IMR-90 (cell line): ENCODE results near the gene ARID4B. TPM values are rescaled to one million over a fixed set of nuclear protein-coding genes. Genes with fewer than 3 reads are reported as not detected.

ENCODE experiments used
- ATAC-seq: fragments of 200-7000 bp; cut with Tn5 transposase; 2 replicates; pipeline ENCODE4 v1.9.1; 2020; ENCODE audit warnings: low read depth, mild to moderate bottlenecking, moderate library complexity
- BruUV-seq: library from RNA; stranded (reverse); fragments of 400-500 nt; replicated peaks from 2 replicates; lab custom pipeline; 2021; lab: Mats Ljungman, UMichigan
- CTCF ChIA-PET: fragments of 300-600 bp; formaldehyde crosslinking; extraction: SDS; loops from one replicate; lab custom pipeline; 2021; ENCODE audit warnings: antibody characterized with exemption; lab: Yijun Ruan, JAX
- POLR2A ChIA-PET: fragments of 300-600 bp; sonication (Branson Sonifier 250); formaldehyde crosslinking; loops from one replicate; lab custom pipeline; 2022; ENCODE audit warnings: antibody characterized with exemption; ENCODE audit not compliant: unreplicated experiment; lab: Charles Lee
- DNase-seq: peaks from one replicate; pipeline ENCODE4 v3.0.0; 2013
- H2AFZ ChIP-seq: replicated peaks from 2 replicates; pipeline ENCODE3; 2013; ENCODE audit warnings: low read length, mild to moderate bottlenecking; ENCODE audit not compliant: poor library complexity
- H2AK5ac ChIP-seq: 2 replicates; pipeline ENCODE4 v1.6.1; 2013; ENCODE audit warnings: low read depth, low read length, inconsistent platforms
- H2AK9ac ChIP-seq: replicated peaks from 2 replicates; pipeline ENCODE3; 2013; ENCODE audit warnings: mild to moderate bottlenecking, low read depth, low read length, moderate library complexity; ENCODE audit not compliant: poor library complexity
- H2BK120ac ChIP-seq: 2 replicates; pipeline ENCODE4 v1.6.1; 2013; ENCODE audit warnings: low read depth, low read length, inconsistent platforms
- H2BK15ac ChIP-seq: 3 replicates; pipeline ENCODE4 v1.6.1; 2013; ENCODE audit warnings: low read depth, low read length, inconsistent platforms
- H2BK20ac ChIP-seq: 2 replicates; pipeline ENCODE4 v1.6.1; 2013; ENCODE audit warnings: low read depth, mild to moderate bottlenecking, inconsistent platforms, low read length, moderate library complexity
- H2BK5ac ChIP-seq: 2 replicates; pipeline ENCODE4 v1.6.1; 2013; ENCODE audit warnings: mild to moderate bottlenecking, low read depth, low read length, inconsistent platforms; ENCODE audit not compliant: poor library complexity, severe bottlenecking
- H3K14ac ChIP-seq: replicated peaks from 2 replicates; pipeline ENCODE4 v1.6.1; 2013; ENCODE audit warnings: low read depth, low read length, inconsistent platforms
- H3K18ac ChIP-seq: 2 replicates; pipeline ENCODE4 v1.6.1; 2013; ENCODE audit warnings: low read depth, low read length, control low read depth
- H3K23ac ChIP-seq: 2 replicates; pipeline ENCODE4 v1.6.1; 2013; ENCODE audit warnings: low read depth, low read length, inconsistent platforms
- H3K27ac ChIP-seq: 2 replicates; pipeline ENCODE4 v1.5.1; 2013; ENCODE audit warnings: mild to moderate bottlenecking, control low read depth, low read length; ENCODE audit not compliant: insufficient read depth
- H3K27me3 ChIP-seq: 2 replicates; pipeline ENCODE4 v1.6.1; 2013; ENCODE audit warnings: low read length; ENCODE audit not compliant: control insufficient read depth, insufficient read depth
- H3K36me3 ChIP-seq: 2 replicates; pipeline ENCODE4 v1.6.1; 2013; ENCODE audit warnings: low read length, mixed read lengths; ENCODE audit not compliant: control insufficient read depth, insufficient read depth
- H3K4ac ChIP-seq: 2 replicates; pipeline ENCODE4 v1.6.1; 2013; ENCODE audit warnings: low read depth, low read length, inconsistent platforms
- H3K4me1 ChIP-seq: 2 replicates; pipeline ENCODE4 v1.6.1; 2013; ENCODE audit warnings: low read length, mixed read lengths; ENCODE audit not compliant: control insufficient read depth, insufficient read depth
- H3K4me2 ChIP-seq: 2 replicates; pipeline ENCODE4 v1.6.1; 2013; ENCODE audit warnings: low read depth, mild to moderate bottlenecking, control low read depth, low read length, moderate library complexity
- H3K4me3 ChIP-seq: 2 replicates; pipeline ENCODE4 v1.5.1; 2013; ENCODE audit warnings: low read depth, mild to moderate bottlenecking, control low read depth, low read length, moderate library complexity; ENCODE audit not compliant: insufficient read depth
- H3K56ac ChIP-seq: 2 replicates; pipeline ENCODE4 v1.6.1; 2013; ENCODE audit warnings: low read length, inconsistent platforms; ENCODE audit not compliant: insufficient read depth; ENCODE audit errors: extremely low read depth
- H3K79me1 ChIP-seq, 2 experiments: 2 replicates each; pipeline ENCODE4 v1.6.1; 2013; ENCODE audit warnings: low read length in 2 of 2, inconsistent platforms in 1 of 2, low read depth in 1 of 2
- H3K9ac ChIP-seq: 2 replicates; pipeline ENCODE4 v1.6.1; 2013; ENCODE audit warnings: low read depth, low read length, control low read depth
- H3K9me1 ChIP-seq: 2 replicates; pipeline ENCODE4 v1.6.1; 2013; ENCODE audit warnings: low read length, inconsistent platforms; ENCODE audit not compliant: insufficient read depth
- H3K9me3 ChIP-seq: 2 replicates; pipeline ENCODE4 v1.6.1; 2013; ENCODE audit warnings: low read length; ENCODE audit not compliant: control insufficient read depth, insufficient read depth
- H4K20me1 ChIP-seq: 2 replicates; pipeline ENCODE4 v1.6.1; 2013; ENCODE audit warnings: low read length, inconsistent platforms; ENCODE audit not compliant: insufficient read depth
- H4K5ac ChIP-seq: 2 replicates; pipeline ENCODE4 v1.6.1; 2013; ENCODE audit warnings: mild to moderate bottlenecking, low read depth, low read length, control low read depth
- H4K8ac ChIP-seq, 2 experiments: 2 replicates each; pipeline ENCODE4 v1.6.1; 2013; ENCODE audit warnings: low read depth in 2 of 2, low read length in 2 of 2, control low read depth in 1 of 2, inconsistent platforms in 1 of 2
- H4K91ac ChIP-seq: 2 replicates; pipeline ENCODE4 v1.6.1; 2013; ENCODE audit warnings: low read depth, low read length, inconsistent platforms; ENCODE audit not compliant: insufficient read depth
- BHLHE40 ChIP-seq: fragments of 150-350 bp; IDR thresholded peaks from 2 replicates; pipeline ENCODE4 v1.6.1; 2016; ENCODE audit warnings: mild to moderate bottlenecking, low read depth, low read length
- CEBPB ChIP-seq: IDR thresholded peaks from 2 replicates; pipeline ENCODE4 v1.6.1; 2012; ENCODE audit warnings: low read depth, low read length, improper control_type of control experiment
- CHD1 ChIP-seq: IDR thresholded peaks from 2 replicates; pipeline ENCODE4 v1.6.1; 2012; ENCODE audit warnings: low read depth, low read length, improper control_type of control experiment
- CTCF ChIP-seq: conservative IDR thresholded peaks from 2 replicates; pipeline ENCODE4 v1.5.1; 2012; ENCODE audit warnings: mild to moderate bottlenecking, low read depth, low read length, improper control_type of control experiment
- ELK1 ChIP-seq: fragments of 150-350 bp; IDR thresholded peaks from 2 replicates; pipeline ENCODE4 v1.6.1; 2016; ENCODE audit warnings: low read depth, mild to moderate bottlenecking, low read length, moderate library complexity, borderline replicate concordance
- FOS ChIP-seq: fragments of 150-350 bp; IDR thresholded peaks from 2 replicates; pipeline ENCODE4 v1.6.1; 2016; ENCODE audit warnings: low read depth, low read length
- NFE2L2 ChIP-seq: fragments of 150-350 bp; IDR thresholded peaks from 2 replicates; pipeline ENCODE4 v1.6.1; 2016; ENCODE audit warnings: low read depth, mild to moderate bottlenecking, low read length
- RAD21 ChIP-seq: IDR thresholded peaks from 2 replicates; pipeline ENCODE4 v1.6.1; 2012; ENCODE audit warnings: low read length, improper control_type of control experiment
- RFX5 ChIP-seq: IDR thresholded peaks from 2 replicates; pipeline ENCODE4 v1.8.0; 2012; ENCODE audit warnings: low read depth, mild to moderate bottlenecking, low read length, moderate library complexity
- SMC3 ChIP-seq: fragments of 150-350 bp; IDR thresholded peaks from 2 replicates; pipeline ENCODE4 v1.6.1; 2016; ENCODE audit warnings: low read depth, mild to moderate bottlenecking, antibody characterized with exemption, low read length, moderate library complexity
- WGBS, 2 experiments: methylation state at CpG; one replicate each; pipeline versions ENCODE4 v1.1.5 to v1.1.7; 2013; ENCODE audit warnings: missing lambda C conversion rate in 2 of 2; ENCODE audit not compliant: insufficient read length in 1 of 2; ENCODE audit errors: extremely low coverage in 2 of 2; 5-methylcytosine and 5-hydroxymethylcytosine counted together
- dilution Hi-C: fragments of 300-500 bp; cut with HindIII; formaldehyde crosslinking; loops from one replicate; pipeline ENCODE4 v1.14.3; 2018; ENCODE audit warnings: low sequenced_read_pairs; ENCODE audit not compliant: unreplicated experiment
- in situ Hi-C: fragments of 300-500 bp; cut with MboI; formaldehyde crosslinking; loops from 3 replicates; pipeline ENCODE4 v1.14.3; 2019; ENCODE audit warnings: low sequenced_read_pairs, inconsistent platforms, mixed read lengths
- intact Hi-C: fragments of 100-400 bp; cut with micrococcal nuclease; formaldehyde crosslinking; loops from 2 replicates; pipeline ENCODE4 v1.10.0; 2022
- polyA plus RNA-seq, 3 experiments: library from polyadenylated mRNA; depleted of rRNA; stranded (reverse); fragments of >200 nt; gene quantifications; 2 replicates each; pipeline ENCODE4 v1.2.3, GENCODE V29; 2012; ENCODE audit warnings: low replicate concordance in 1 of 3
- total RNA-seq: library from RNA; depleted of rRNA; stranded (reverse); fragments of >200 nt; gene quantifications from 2 replicates; pipeline ENCODE4 v1.2.3, GENCODE V29; 2012

Gene ARID4B
- total and polyA plus RNA-seq, 2 of the 4 experiments (the other 2 are of a cell fraction) = 8.5 to 16.0 TPM

GRCh38 chr1:235229868-235230267, 98.1 kb downstream of the ARID4B start:
- ChIA-PET POLR2A (no interaction called here), CTCF (interaction anchor here (0.8 to 1.2 kb wide), 3 partner anchors 10 to 286 kb away, joined by 3 to 4 read pairs (median 3); no protein-coding TSS in a partner anchor)
- dilution Hi-C loops (no loop called here), in situ Hi-C loops (no loop called here), intact Hi-C loops (no loop called here)
- Histone ChIP-seq H2BK20ac (no peak overlapping the region), H2BK5ac (no peak overlapping the region), H3K79me1 (peaks cover 0 to 17% of the 10 kb centered on the region in 2 experiments; a peak in 2 of 4 replicates), H3K23ac (no peak overlapping the region), H3K9me3 (no peaks in the 10 kb centered on the region), H3K9me1 (no peaks in the 10 kb centered on the region), H3K56ac (no peak overlapping the region), H2BK15ac (no peak overlapping the region), H3K4me1 (no peaks in the 10 kb centered on the region), H2AFZ (no peak overlapping the region), H3K27me3 (no peaks in the 10 kb centered on the region), H3K4ac (no peak overlapping the region), H2AK5ac (no peak overlapping the region), H4K91ac (no peak overlapping the region), H3K14ac (no peak overlapping the region), H3K9ac (no peak overlapping the region), H3K4me2 (no peak overlapping the region), H3K18ac (no peak overlapping the region), H4K5ac (no peak overlapping the region), H4K20me1 (no peaks in the 10 kb centered on the region), H4K8ac (no peak overlapping the region), H3K4me3 (no peak overlapping the region), H3K36me3 (peaks cover 27% of the 10 kb centered on the region), H2AK9ac (no peak overlapping the region), H2BK120ac (no peak overlapping the region), H3K27ac (no peak overlapping the region)
- WGBS, 2 experiments = 100% methylated on average over 1 of the region's 2 CpGs; no CpG with 5 or more reads in 1 of the 2 experiments
- DNase-seq (no peak), ATAC-seq (no peak)
- TF ChIP-seq ELK1 (no peak), SMC3 (no peak), RAD21 (no peak), RFX5 (no peak), NFE2L2 (no peak), CEBPB (no peak), FOS (no peak), CHD1 (no peak), CTCF (no peak), BHLHE40 (no peak)
- no TSS peak for BruUV-seq
